SJSA1 (cell line): ENCODE results near the gene NR6A1. TPM values are rescaled to one million over a fixed set of nuclear protein-coding genes. Genes with fewer than 3 reads are reported as not detected.

Experiments used
- DNase-seq, 2 experiments: peaks; one replicate each; pipeline ENCODE4 v3.0.0-alpha.2; 2015 to 2020; ENCODE audit warnings: low spot score in 2 of 2, low read depth in 1 of 2
- H3K27ac ChIP-seq: fragments of 250-450 bp; sonication (Bioruptor Pico); 2 replicates; pipeline ENCODE4 v1.5.1; 2020; ENCODE audit warnings: mild to moderate bottlenecking, moderate library complexity
- H3K27me3 ChIP-seq: fragments of 250-450 bp; sonication (Bioruptor Pico); replicated peaks from 2 replicates; pipeline ENCODE4 v1.5.1; 2020; ENCODE audit warnings: mild to moderate bottlenecking, moderate library complexity
- H3K36me3 ChIP-seq: fragments of 250-450 bp; sonication (Bioruptor Pico); 2 replicates; pipeline ENCODE4 v1.5.1; 2020; ENCODE audit warnings: mild to moderate bottlenecking
- H3K4me1 ChIP-seq: fragments of 250-450 bp; sonication (Bioruptor Pico); replicated peaks from 2 replicates; pipeline ENCODE4 v1.6.1; 2021; ENCODE audit warnings: mild to moderate bottlenecking
- H3K4me3 ChIP-seq: fragments of 250-450 bp; sonication (Bioruptor Pico); 2 replicates; pipeline ENCODE4 v1.5.1; 2020; ENCODE audit warnings: mild to moderate bottlenecking
- H3K9me3 ChIP-seq: fragments of 250-450 bp; sonication (Bioruptor Pico); replicated peaks from 2 replicates; pipeline ENCODE4 v1.5.1; 2020; ENCODE audit warnings: mild to moderate bottlenecking
- total RNA-seq: library from RNA; depleted of rRNA; stranded (reverse); fragments of >200 nt; shearing (Covaris generic); gene quantifications from 2 replicates; pipeline ENCODE4 v1.2.3, GENCODE V29; 2014

The NR6A1 gene
- total RNA-seq, 1 experiment from 2014 or later: 1.0 TPM

DNA sequence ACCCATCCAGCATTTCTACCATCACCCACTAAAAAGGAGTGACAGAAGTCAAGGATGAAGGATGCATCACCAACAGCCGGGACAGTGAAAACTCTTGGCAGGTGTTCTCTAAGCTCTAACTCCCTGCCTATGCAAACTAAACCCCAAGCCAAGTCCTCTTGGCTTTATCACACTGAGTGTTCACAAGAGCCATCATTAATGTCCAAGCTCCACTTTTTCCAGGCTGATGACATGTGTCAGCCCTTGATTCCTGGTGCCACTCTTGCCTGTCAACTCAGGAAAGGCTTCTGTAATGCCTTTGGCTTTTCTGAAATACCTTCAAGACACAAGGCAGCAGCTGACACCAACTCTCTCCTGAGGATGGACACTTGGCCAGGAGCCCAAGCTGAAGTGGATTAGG lies 86.9 kb downstream of the NR6A1 start:
- Histone ChIP-seq H3K4me3 (no peak overlapping the region), H3K27ac (no peak overlapping the region)

DNA sequence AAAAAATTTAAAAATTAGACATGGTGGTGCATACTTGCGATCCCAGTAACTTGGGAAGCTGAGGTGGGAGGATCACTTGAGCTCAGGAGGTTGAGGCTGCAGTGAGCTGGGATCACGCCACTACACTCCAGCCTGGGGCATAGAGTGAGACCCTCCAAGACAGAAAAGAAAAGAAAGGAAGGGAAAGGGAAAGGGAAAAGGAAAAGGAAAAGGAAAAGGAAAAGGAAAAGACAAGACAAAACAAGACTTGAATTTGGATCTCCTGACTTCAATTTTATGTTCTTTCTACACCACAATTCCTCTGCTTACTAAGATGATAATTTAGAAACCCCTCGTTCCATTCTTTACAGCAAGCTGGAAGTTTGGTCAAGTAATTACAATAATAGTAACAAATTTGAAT lies 88.1 kb downstream of the NR6A1 start:
- no peak overlapping the region for H3K27ac ChIP-seq
- H3K4me1 ChIP-seq: no peaks in the 10 kb centered on the region
- DNase-seq: no peak
- H3K36me3 ChIP-seq: peaks cover 30% of the 10 kb centered on the region
- no peaks in the 10 kb centered on the region for H3K27me3 ChIP-seq
- no peaks in the 10 kb centered on the region; the same call in 1 of the 2 replicates for H3K9me3 ChIP-seq
- H3K4me3 ChIP-seq: no peak overlapping the region

More for the DNA sequence above, 86.9 kb downstream of the NR6A1 start:
- Histone ChIP-seq H3K36me3 (peaks cover 25% of the 10 kb centered on the region), H3K27me3 (no peaks in the 10 kb centered on the region), H3K9me3 (no peaks in the 10 kb centered on the region; the same call in 1 of the 2 replicates), H3K4me1 (no peaks in the 10 kb centered on the region)
- no peak for DNase-seq

DNA sequence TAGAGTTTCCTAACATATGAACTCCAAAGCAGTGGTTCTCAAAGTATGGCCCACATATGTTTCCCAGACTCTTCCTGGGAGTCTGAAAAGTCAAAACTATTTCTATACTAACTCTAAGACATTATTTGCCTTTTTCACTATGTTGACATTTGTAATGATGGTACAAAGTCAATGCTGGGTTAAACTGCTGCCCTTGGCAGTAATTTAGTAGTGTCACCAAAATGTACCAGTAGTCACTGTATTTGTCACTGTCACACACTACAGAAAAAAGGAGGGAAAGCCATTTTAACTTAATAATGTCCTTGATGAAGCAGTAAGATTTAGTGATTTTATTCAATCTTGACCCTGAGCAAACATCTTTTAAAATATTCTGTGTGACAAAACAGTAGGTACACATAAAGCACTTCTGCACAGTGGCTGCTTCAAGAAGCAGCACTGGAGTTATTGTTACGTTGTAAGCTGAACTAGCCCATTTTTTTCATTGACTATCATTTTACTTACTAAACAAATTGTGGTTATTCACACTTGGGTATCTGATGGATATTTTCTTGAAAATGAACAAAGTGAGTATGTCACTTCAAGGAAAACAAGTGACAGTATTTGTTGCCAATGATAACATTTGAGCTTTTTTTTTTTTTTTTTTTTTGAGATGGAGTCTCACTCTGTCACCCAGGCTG lies 90.3 kb downstream of the NR6A1 start:
- DNase-seq: no peak
- H3K27me3 ChIP-seq: no peaks in the 10 kb centered on the region
- H3K36me3 ChIP-seq: peaks cover 44% of the 10 kb centered on the region
- no peak overlapping the region for H3K4me3 ChIP-seq
- H3K4me1 ChIP-seq: no peaks in the 10 kb centered on the region
- H3K9me3 ChIP-seq: no peaks in the 10 kb centered on the region
- H3K27ac ChIP-seq: no peak overlapping the region

DNA sequence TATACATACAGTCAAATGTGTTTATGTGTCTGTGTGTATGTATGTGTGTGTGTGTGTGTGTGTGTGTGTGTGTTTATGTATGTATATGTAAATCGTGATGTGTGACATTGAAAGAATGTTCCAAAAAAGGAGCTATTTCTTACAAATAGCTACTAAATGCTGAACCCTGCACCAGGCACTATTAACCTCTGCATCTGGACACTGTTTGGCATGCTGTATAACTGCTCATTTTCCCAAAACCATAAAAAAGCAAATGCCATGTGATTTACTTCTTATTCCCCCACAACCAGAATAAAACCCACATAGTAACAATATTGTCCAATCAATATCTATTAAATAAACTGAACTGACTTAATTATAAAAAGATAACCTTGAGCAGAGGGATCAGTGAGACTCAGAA lies 91.1 kb downstream of the NR6A1 start:
- no peaks in the 10 kb centered on the region for H3K27me3 ChIP-seq
- DNase-seq: no peak
- H3K36me3 ChIP-seq: peaks cover 50% of the 10 kb centered on the region
- H3K4me3 ChIP-seq: no peak overlapping the region
- no peaks in the 10 kb centered on the region for H3K4me1 ChIP-seq
- no peaks in the 10 kb centered on the region for H3K9me3 ChIP-seq
- H3K27ac ChIP-seq: no peak overlapping the region

DNA sequence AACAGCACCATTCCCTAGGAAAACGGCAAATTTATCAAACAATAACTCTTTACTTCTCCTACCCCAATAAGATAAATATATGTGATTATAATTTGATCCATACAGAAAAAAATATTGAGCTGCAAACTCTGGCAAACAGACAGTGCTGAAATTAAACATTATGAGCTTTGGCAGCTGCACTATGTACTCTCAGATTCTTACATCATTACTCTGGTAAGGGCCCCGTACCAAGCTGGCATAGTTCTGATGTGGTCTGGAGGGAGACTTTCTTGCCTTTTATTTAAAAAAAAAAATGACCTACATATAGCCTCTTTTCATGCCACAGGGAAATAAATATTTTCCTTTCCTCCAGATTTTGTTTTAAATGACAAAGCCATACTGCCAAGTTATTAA lies 95.0 kb downstream of the NR6A1 start:
- no peaks in the 10 kb centered on the region for H3K9me3 ChIP-seq
- peaks cover 62% of the 10 kb centered on the region for H3K36me3 ChIP-seq
- H3K27me3 ChIP-seq: no peaks in the 10 kb centered on the region
- H3K27ac ChIP-seq: no peak overlapping the region
- no peak for DNase-seq
- no peaks in the 10 kb centered on the region for H3K4me1 ChIP-seq
- H3K4me3 ChIP-seq: no peak overlapping the region

DNA sequence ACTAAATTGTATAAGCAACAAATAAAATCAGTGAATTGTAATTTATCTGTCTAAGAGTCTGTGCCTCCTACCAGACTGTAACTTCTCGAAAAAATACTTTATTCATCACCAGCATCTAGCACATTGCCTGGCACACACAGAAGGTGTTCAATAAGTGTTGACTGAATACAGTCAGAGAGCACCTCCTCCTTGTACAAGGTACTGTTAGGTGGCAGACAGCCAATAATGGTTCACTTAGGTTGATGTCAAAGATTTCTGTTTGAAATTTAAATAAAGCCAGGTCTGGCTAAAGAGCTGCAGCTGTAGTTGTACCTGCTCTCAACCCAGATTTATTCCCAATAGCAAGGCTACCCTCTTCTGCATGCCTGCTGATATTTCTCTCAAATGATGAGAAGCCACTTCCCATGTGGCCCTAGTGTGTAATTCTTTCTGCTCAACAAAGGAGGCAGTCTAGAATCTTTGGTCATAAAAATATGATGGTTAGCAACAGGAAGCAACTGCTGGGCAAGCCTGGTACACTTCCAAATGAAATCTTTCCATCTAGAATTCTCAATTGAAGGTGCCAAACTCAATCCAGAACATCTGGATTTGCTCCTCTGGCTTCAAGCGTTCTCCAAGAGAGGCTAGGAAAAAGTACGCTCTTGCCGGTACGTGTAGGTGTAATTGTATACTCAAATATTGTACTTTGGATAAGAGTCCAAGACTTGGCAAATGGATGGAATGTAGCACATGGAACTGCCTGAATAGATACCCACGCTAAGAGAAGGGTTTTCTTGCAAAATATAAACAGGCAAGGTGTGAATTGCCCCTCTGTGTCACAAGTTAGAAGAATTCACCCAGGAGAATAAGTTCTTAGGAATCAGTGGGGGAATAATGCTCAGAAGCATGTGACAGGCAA lies 95.6 kb downstream of the NR6A1 start:
- H3K4me1 ChIP-seq: no peaks in the 10 kb centered on the region
- no peak for DNase-seq
- no peak overlapping the region for H3K27ac ChIP-seq
- H3K27me3 ChIP-seq: no peaks in the 10 kb centered on the region
- H3K36me3 ChIP-seq: peaks cover 62% of the 10 kb centered on the region
- no peak overlapping the region for H3K4me3 ChIP-seq
- H3K9me3 ChIP-seq: no peaks in the 10 kb centered on the region

DNA sequence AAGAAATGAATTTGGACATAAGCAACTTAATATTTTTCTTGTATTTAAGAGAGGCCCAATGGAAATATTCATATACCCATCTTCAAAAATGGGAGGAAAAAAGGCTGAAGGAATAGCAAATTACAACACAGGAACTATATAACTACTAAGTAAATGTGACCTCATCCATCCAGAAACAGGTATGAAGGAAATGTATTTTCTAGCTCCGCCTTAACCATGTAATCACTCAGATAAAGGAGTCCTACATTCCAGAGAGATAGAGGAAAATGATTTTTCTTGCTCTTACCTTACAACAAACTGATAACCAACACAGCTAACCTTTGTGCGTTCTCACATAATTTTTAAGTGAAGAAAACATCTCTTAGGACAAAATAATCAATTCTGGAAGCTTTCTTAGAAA lies 96.5 kb downstream of the NR6A1 start:
- H3K9me3 ChIP-seq: no peaks in the 10 kb centered on the region
- H3K27ac ChIP-seq: no peak overlapping the region
- H3K36me3 ChIP-seq: peaks cover 64% of the 10 kb centered on the region
- H3K27me3 ChIP-seq: no peaks in the 10 kb centered on the region
- no peak for DNase-seq
- no peak overlapping the region for H3K4me3 ChIP-seq
- H3K4me1 ChIP-seq: no peaks in the 10 kb centered on the region

DNA sequence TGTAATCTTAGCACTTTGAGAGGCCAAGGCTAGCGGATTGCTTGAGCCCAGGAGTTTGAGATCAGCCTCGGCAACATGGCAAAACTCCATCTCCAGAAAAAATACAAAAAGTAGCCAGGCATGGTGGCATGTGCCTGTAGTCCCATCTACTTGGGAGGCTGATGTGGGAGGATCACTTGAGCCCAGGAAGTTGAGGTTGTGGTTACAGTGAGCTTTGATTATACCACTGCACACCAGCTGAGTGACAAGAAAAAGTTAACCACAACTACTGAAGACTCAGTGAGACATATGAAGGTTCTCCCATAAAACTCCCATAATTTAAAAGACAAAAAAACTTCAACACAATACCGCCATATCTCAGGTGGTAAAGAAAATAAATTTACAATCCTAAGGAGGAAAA lies 98.0 kb downstream of the NR6A1 start:
- H3K4me1 ChIP-seq: no peaks in the 10 kb centered on the region
- H3K36me3 ChIP-seq: peaks cover 58% of the 10 kb centered on the region
- DNase-seq: no peak
- H3K4me3 ChIP-seq: no peak overlapping the region
- no peak overlapping the region for H3K27ac ChIP-seq
- H3K9me3 ChIP-seq: no peaks in the 10 kb centered on the region
- no peaks in the 10 kb centered on the region for H3K27me3 ChIP-seq

DNA sequence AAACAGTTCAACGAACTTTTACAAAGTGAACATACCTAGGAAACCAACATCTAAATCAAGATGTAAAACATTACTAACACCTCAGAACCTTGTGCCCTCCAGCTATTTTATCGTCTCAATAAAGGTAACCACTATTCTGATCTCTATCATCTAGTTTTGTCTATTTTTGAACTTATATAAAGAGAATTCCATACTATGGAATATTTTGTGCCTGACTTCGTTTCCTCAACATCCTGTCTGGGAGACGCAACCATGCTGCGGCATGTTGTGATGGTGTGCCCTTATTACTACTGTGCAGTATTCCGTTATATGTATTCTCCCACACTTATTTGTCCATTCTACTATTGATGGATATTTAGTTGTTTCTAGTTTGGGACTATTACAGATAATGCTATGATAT lies 99.2 kb downstream of the NR6A1 start:
- H3K4me3 ChIP-seq: no peak overlapping the region
- H3K36me3 ChIP-seq: peaks cover 48% of the 10 kb centered on the region
- no peak overlapping the region for H3K27ac ChIP-seq
- H3K4me1 ChIP-seq: no peaks in the 10 kb centered on the region
- no peak for DNase-seq
- H3K9me3 ChIP-seq: no peaks in the 10 kb centered on the region
- H3K27me3 ChIP-seq: no peaks in the 10 kb centered on the region

DNA sequence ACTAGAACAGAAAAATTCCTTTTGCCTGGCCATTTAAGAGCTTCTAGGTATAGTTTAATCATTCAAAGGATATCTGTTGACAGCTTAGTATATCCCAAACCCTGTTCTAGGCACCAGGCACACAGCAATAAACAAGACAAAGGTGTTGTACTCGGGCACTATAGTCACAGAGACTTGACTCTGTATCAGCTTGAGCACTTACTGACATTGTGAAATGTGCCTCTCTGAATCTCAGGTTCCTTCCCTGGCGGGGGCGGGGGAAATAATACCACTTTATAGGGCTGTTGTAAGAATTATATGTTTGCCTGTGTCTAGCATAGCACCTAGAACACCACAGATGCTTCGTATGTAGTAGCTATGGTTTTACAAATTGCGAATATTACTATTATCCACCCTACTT lies 104.5 kb downstream of the NR6A1 start:
- Histone ChIP-seq H3K9me3 (no peaks in the 10 kb centered on the region), H3K4me3 (no peak overlapping the region), H3K27me3 (no peaks in the 10 kb centered on the region), H3K4me1 (peaks cover 34% of the 10 kb centered on the region), H3K36me3 (peaks cover 21% of the 10 kb centered on the region), H3K27ac (no peak overlapping the region)
- no peak for DNase-seq

DNA sequence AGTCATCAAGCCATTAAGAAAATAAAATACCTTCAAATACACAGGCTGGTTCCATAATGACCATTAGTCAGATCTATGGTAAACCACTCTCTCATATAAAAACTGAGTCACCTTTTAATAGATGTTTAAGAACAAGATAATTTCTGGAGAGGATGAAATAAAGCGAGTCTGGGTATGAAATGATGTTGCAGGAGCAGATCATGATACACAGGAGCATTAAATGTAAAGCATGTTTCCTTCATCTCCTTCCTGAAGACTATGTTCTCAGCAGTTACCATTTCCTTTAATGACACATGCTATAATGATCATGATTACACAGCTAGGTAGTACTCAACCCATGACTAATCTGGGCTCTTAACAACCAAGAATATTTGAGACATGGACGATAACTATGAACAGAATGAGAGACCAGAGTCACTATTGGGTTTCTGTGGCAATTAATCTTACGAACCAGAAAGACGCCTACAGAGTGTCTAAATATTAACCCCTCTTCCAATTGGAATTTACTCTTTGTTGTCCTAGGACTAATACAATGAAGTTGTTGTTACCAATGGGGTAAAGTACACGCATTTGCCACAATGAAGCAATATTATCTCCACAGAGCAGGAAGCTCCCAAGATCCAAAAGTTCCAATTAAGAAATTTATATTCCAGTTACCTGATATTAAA lies 105.6 kb downstream of the NR6A1 start:
- Histone ChIP-seq H3K9me3 (no peaks in the 10 kb centered on the region), H3K4me3 (no peak overlapping the region), H3K27ac (peak overlapping the region; percentile 47), H3K27me3 (no peaks in the 10 kb centered on the region), H3K36me3 (peaks cover 21% of the 10 kb centered on the region), H3K4me1 (peaks cover 41% of the 10 kb centered on the region)
- peak in 1 of 2 experiments; percentile 31 for DNase-seq

DNA sequence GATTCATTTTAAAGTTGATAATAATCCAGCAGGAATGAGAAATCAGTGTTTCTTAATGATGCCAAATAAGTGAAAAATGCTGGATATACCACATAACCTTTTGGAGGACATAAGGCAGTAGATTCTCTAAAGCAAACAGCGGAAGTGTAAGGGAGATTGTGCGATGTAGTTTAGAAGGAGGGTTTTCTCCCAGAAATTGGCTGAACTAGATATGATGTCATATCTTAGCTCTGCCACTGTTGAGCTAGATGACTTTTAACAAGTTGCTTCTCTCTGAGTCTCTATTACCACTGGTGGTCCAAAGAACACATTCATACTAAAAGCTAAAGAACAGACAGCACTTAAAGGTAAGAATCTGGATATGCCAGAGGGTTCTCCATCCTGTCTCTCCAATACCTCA lies 107.0 kb downstream of the NR6A1 start:
- Histone ChIP-seq H3K9me3 (no peaks in the 10 kb centered on the region), H3K4me1 (peaks cover 41% of the 10 kb centered on the region), H3K27me3 (no peaks in the 10 kb centered on the region), H3K4me3 (no peak overlapping the region), H3K36me3 (peaks cover 15% of the 10 kb centered on the region), H3K27ac (no peak overlapping the region)
- no peak for DNase-seq

DNA sequence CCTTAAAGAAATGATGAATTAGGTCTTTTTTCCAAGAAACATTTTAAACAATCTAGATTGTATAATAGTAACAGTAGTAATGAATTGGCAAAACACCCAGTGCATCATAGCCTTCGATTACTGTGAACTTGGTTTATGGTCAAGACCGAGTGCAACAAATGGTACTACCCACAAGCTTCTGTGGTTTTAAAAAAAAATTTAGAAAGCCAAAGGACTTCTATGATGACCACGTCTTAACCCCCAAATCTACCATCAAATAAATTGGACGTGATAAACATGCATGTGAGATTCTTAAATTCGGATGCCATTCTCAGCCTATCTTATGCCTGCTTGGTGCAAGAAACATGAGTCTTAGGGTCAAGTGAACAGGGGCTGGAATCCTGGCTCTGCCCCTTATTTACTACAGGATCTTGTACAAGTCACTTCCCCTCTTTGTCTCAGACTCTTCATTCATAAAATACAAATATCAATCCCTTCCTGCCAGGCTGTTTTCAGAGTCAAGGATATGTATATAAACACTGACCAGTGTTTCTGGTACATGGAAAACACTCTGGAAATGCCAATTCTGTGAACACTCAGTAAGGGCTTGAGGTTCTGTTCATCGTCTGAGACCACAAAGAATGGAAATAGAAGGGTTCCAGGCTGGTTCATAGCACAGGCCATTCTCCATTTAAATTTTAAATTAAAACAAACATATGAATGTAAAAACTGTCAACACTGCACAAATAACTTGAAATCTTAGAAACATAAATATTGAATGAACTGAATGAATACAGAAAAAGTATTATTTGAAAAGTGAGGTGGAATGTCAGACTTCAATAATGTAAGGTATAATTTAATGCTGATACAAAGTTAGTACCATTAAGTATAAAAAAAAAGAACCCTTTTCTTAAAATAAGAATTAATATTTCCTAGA lies 107.8 kb downstream of the NR6A1 start:
- peaks cover 41% of the 10 kb centered on the region for H3K4me1 ChIP-seq
- DNase-seq: no peak
- no peaks in the 10 kb centered on the region for H3K27me3 ChIP-seq
- no peaks in the 10 kb centered on the region for H3K9me3 ChIP-seq
- no peak overlapping the region for H3K27ac ChIP-seq
- H3K4me3 ChIP-seq: no peak overlapping the region
- peaks cover 15% of the 10 kb centered on the region for H3K36me3 ChIP-seq
